Naive thymus-derived CD8-positive, alpha-beta T cell (primary cell): ENCODE results near the gene SBF2. TPM values are rescaled to one million over a fixed set of nuclear protein-coding genes. Genes with fewer than 3 reads are reported as not detected.

ENCODE experiments used
- ATAC-seq, 2 donors: fragments of 150-1000 bp; cut with Tn5 transposase in 1 of 2; sonication (Bioruptor Pico), chemical (Tn5 transposase) in 1 of 2; 1 replicate in 1 of 2; 2 replicates in 1 of 2; pipeline ENCODE4 v1.10.0; 2021; ENCODE audit warnings: mild to moderate bottlenecking in 2 of 2, moderate library complexity in 2 of 2
- POLR2A ChIA-PET: fragments of 350-600 bp; sonication (Branson Sonifier 250); formaldehyde crosslinking; loops from one replicate; lab custom pipeline; 2021; ENCODE audit warnings: antibody characterized with exemption; lab: Charles Lee
- DNase-seq, 10 donors: peaks; one replicate each; pipeline versions ENCODE4 v3.0.0 to v3.0.0-alpha.2; 2020 to 2022
- H3K27ac Mint-ChIP-seq, 10 donors: one replicate each; pipeline ENCODE4 v1.8.0; 2020 to 2022; ENCODE audit warnings: mild to moderate bottlenecking in 10 of 10, mixed read lengths in 10 of 10, moderate library complexity in 4 of 10, inconsistent platforms in 1 of 10
- H3K27me3 Mint-ChIP-seq, 5 donors: one replicate each; pipeline ENCODE4 v1.8.0; 2021 to 2022; ENCODE audit warnings: mixed read lengths in 5 of 5
- H3K36me3 Mint-ChIP-seq, 3 donors: one replicate each; pipeline ENCODE4 v1.8.0; 2020 to 2022; ENCODE audit warnings: mixed read lengths in 3 of 3, mild to moderate bottlenecking in 2 of 3, inconsistent platforms in 1 of 3
- H3K4me1 Mint-ChIP-seq, 4 donors: one replicate each; pipeline ENCODE4 v1.8.0; 2021 to 2022; ENCODE audit warnings: mixed read lengths in 4 of 4
- H3K4me3 Mint-ChIP-seq, 10 donors: one replicate each; pipeline ENCODE4 v1.8.0; 2020 to 2022; ENCODE audit warnings: mild to moderate bottlenecking in 10 of 10, mixed read lengths in 10 of 10, moderate library complexity in 6 of 10, inconsistent platforms in 1 of 10
- H3K9me3 Mint-ChIP-seq, 9 donors: one replicate each; pipeline ENCODE4 v1.8.0; 2020 to 2022; ENCODE audit warnings: mixed read lengths in 9 of 9, mild to moderate bottlenecking in 3 of 9, inconsistent platforms in 1 of 9, moderate library complexity in 1 of 9
- polyA plus RNA-seq, 3 donors: library from polyadenylated mRNA; unstranded; fragments of 300-500 nt; fragmentation: Illumina TruSeq; gene quantifications; one replicate each; pipeline ENCODE4 v1.2.3, GENCODE V29; 2021
- total RNA-seq, 8 experiments: library from RNA in 2 of 8; stranded (reverse) in 2 of 8; gene quantifications; one replicate each; pipeline ENCODE4 v1.2.3 and lab custom pipeline; 2021 to 2026

Gene SBF2
- total and polyA plus RNA-seq, 5 experiments from 2014 or later, result 2.0 to 14.6 (median 4.9) TPM

DNA sequence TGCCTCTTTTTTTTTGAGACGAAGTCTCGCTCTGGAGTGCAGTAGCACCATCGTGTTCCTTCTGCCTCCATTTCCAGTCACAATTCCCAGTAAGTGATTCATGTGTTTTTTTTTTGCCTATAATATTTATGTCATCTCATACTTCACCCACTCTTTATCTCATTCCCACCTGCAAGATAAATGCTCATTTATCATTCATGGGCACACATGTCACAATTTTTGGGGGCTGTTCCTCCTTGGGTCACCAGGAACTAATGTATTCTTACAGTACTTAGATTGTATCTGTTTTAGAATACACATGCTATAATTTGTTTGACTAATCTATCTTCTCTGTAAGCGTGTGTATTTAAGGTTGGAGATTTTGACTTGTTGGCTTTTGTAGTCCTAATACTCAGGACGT is 407.4 kb downstream of the SBF2 start:
- Mint-ChIP-seq H3K9me3 (no peaks in the 10 kb centered on the region), H3K4me3 (no peak overlapping the region), H3K27ac (no peak overlapping the region), H3K27me3 (no peaks in the 10 kb centered on the region), H3K36me3 (peaks cover 0 to 4% (median 2%) of the 10 kb centered on the region in 3 donors), H3K4me1 (no peaks in the 10 kb centered on the region)
- ATAC-seq, result no peak
- DNase-seq, result no peak
- POLR2A ChIA-PET, result no interaction called here

DNA sequence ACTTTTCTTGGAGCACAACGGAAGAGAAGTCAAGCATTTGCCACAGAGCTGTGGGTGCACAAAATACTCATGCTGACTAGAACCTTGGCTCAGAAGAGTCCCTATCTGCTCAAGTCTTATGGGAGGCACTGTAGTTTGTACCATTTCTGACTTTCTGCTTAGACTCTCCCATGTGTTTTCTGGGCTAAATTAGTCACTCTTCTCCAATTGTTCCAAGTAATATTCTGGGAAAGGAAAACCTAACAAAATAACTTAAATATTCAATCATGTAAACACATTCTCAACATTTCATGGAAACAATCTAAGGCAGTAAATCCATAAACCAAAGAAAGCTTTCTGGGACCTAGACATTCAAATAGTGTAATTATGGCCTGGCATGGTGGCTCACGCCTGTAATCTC is 409.4 kb downstream of the SBF2 start:
- Mint-ChIP-seq H3K27ac (no peak overlapping the region), H3K4me1 (no peaks in the 10 kb centered on the region), H3K4me3 (no peak overlapping the region), H3K9me3 (no peaks in the 10 kb centered on the region), H3K36me3 (peaks cover 0 to 4% (median 0%) of the 10 kb centered on the region in 3 donors), H3K27me3 (no peaks in the 10 kb centered on the region)
- DNase-seq (no peak), ATAC-seq (no peak)
- POLR2A ChIA-PET, result no interaction called here

DNA sequence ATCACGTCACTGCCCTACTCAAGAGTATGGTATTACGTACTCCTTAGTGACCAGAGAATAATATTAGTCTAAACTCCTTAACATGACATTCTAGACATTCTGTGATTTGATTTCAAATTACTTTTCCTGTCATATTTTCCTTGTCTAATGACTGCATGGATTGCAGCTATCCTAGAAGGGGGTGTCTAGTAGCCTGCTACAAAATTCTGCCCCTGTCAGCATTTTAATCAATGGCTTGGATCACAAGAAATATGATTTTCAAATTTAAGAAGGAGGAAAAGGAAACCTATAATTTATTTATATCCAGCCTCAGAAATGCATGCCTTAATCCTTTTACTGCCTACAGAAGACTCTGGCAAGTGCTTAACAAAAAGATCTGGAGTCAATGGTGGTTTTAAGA is 413.4 kb downstream of the SBF2 start:
- H3K4me3 Mint-ChIP-seq, result no peak overlapping the region
- no peaks in the 10 kb centered on the region for H3K4me1 Mint-ChIP-seq
- H3K27ac Mint-ChIP-seq, result no peak overlapping the region
- DNase-seq, result no peak
- H3K27me3 Mint-ChIP-seq, result no peaks in the 10 kb centered on the region
- peaks cover 0 to 5% (median 0%) of the 10 kb centered on the region in 9 donors for H3K9me3 Mint-ChIP-seq
- POLR2A ChIA-PET, result no interaction called here
- ATAC-seq, result no peak
- H3K36me3 Mint-ChIP-seq, result peaks cover 0 to 17% (median 8%) of the 10 kb centered on the region in 3 donors

DNA sequence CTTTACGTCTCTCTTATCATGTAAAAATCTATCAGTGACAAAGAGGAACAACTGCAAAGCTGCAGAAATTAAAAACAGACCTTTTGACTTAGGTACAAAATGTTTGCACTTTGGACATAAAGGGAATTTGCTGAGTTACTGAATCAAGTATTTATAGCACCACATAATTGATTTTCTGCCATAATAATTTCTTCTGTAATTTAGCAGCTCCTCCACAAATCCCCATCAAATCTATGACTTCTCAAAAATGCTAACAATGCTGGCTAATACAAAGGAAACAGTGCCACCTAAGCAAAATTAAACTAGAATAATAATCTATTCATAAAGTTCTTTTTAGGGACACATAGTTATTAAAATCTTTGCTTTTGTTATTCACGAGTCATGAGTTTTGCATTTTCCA is 415.1 kb downstream of the SBF2 start:
- Mint-ChIP-seq H3K27me3 (no peaks in the 10 kb centered on the region), H3K9me3 (peaks cover 0 to 5% (median 0%) of the 10 kb centered on the region in 9 donors), H3K36me3 (peaks cover 0 to 17% (median 8%) of the 10 kb centered on the region in 3 donors), H3K4me3 (no peak overlapping the region), H3K4me1 (no peaks in the 10 kb centered on the region), H3K27ac (peak overlapping the region in 1 of 10 donors; percentile 21)
- POLR2A ChIA-PET, result no interaction called here
- ATAC-seq, result no peak
- DNase-seq, result no peak

DNA sequence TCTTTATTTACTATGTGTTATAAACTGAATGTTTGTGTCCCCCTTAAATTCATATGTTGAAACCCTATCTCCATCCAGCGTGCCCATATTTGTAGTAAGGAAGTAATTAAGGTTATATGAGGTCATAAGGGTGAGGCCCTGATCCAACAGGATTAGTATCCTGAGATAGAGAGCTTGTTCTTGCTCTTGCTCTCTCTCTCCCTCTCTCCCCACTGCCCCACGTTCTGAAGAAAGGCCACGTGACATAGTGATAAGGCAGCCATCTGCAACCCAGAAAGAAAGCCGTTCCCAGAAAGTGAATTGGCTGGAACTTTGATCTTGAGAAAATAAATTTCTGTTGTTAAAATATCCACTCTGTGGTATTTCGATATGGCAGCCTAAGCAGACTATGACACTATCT is 417.7 kb downstream of the SBF2 start:
- Mint-ChIP-seq H3K9me3 (peaks cover 0 to 16% (median 0%) of the 10 kb centered on the region in 9 donors), H3K4me1 (no peaks in the 10 kb centered on the region), H3K36me3 (peaks cover 9 to 30% (median 10%) of the 10 kb centered on the region in 3 donors), H3K27me3 (no peaks in the 10 kb centered on the region), H3K27ac (peak overlapping the region in 1 of 10 donors; percentile 12), H3K4me3 (no peak overlapping the region)
- ATAC-seq, result no peak
- no peak for DNase-seq
- POLR2A ChIA-PET, result no interaction called here

DNA sequence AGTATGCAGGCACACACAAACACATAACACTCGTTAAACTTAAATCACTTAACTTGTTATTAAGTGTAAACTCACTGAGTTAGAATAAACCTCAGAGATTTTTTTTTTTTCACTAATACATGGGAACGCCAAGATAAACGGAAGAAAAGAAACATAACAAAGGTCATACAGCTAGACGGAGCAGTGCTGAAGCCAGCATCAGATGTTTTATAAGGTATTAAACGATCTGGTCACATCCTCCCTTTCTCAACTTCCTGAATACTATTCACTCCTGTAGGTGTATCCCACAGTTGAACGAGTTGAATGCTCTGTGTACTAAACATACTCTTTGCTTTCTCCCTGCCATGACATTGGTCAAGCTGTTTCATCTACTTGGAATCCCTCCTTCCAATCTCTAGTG is 418.2 kb downstream of the SBF2 start:
- POLR2A ChIA-PET, result no interaction called here
- no peak for ATAC-seq

DNA sequence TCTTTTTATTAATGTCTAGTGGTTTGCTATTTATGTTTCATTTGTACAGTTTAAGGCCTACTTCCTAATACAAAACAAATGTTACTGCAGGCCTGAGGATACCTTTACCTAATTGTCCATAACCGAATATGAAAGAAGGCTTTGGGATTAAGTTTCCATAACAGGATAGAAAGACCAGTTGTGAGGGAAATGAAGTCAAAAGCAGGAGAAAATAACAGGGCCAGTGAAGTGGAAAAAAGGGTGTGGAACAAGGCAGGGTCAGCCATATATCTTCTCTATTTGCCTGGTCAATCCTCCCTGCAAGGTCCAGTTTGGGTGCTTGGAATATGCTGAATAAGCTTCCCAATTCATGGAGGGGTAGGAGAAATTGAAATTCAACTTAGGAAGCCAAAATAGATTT is 418.6 kb downstream of the SBF2 start:
- Mint-ChIP-seq H3K4me3 (no peak overlapping the region), H3K27me3 (no peaks in the 10 kb centered on the region), H3K9me3 (peaks cover 0 to 16% (median 3%) of the 10 kb centered on the region in 9 donors), H3K4me1 (no peaks in the 10 kb centered on the region), H3K27ac (peak overlapping the region in 1 of 10 donors; percentile 4), H3K36me3 (peaks cover 13 to 38% (median 13%) of the 10 kb centered on the region in 3 donors)
- no peak for DNase-seq
- no peak for ATAC-seq
- POLR2A ChIA-PET, result no interaction called here

More for the DNA sequence above, 418.2 kb downstream of the SBF2 start:
- H3K27ac Mint-ChIP-seq, result peak overlapping the region in 1 of 10 donors; percentile 4
- peaks cover 0 to 16% (median 3%) of the 10 kb centered on the region in 9 donors for H3K9me3 Mint-ChIP-seq
- no peaks in the 10 kb centered on the region for H3K27me3 Mint-ChIP-seq
- no peak for DNase-seq
- H3K36me3 Mint-ChIP-seq, result peaks cover 10 to 34% (median 13%) of the 10 kb centered on the region in 3 donors
- no peak overlapping the region for H3K4me3 Mint-ChIP-seq
- no peaks in the 10 kb centered on the region for H3K4me1 Mint-ChIP-seq

DNA sequence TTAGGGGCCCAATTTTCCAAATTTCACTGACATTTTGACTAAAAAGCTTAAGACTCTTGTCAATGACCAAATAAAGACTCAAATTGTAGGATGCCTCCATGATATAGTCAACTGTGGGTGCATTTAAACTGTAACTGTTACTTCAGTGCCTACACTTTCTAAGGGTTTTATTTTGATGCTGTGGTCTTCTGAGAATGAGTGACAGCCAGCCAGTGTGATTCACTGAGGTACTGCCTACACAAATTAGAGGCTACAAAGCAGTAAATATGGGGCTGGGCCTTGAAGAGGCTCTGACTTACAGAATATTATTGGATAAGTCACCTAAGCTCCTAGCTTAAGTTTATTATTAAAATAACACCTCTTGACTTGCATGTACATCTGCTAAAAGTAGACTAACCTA is 419.6 kb downstream of the SBF2 start:
- POLR2A ChIA-PET, result no interaction called here
- Mint-ChIP-seq H3K9me3 (peaks cover 0 to 16% (median 5%) of the 10 kb centered on the region in 9 donors), H3K4me3 (no peak overlapping the region), H3K27me3 (no peaks in the 10 kb centered on the region), H3K4me1 (no peaks in the 10 kb centered on the region), H3K36me3 (peaks cover 13 to 36% (median 17%) of the 10 kb centered on the region in 3 donors), H3K27ac (no peak overlapping the region)
- DNase-seq (no peak), ATAC-seq (no peak)

DNA sequence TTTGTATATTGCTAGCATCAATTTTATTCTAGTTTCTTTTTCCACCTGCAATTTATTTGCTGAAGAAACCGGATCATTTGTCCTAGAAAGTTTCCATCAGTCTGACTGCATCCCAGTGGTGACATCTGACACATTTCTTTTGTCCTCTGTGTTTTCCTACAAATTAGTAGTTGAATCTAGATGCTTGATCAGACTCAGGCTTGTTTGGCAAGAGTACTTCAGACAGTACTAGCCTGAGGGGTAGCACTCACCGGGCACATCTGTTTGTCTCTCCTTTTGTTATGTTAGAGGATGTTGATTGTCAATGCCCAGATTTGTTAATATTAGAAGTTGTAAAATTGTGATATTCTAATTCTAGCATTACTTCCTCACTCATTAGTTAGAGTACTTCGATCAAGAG is 425.4 kb downstream of the SBF2 start:
- Mint-ChIP-seq H3K27ac (no peak overlapping the region), H3K36me3 (peaks cover 9 to 28% (median 18%) of the 10 kb centered on the region in 3 donors), H3K9me3 (peaks cover 0 to 16% (median 6%) of the 10 kb centered on the region in 9 donors), H3K4me1 (no peaks in the 10 kb centered on the region), H3K27me3 (no peaks in the 10 kb centered on the region), H3K4me3 (no peak overlapping the region)
- no peak for DNase-seq
- no peak for ATAC-seq
- POLR2A ChIA-PET, result no interaction called here

DNA sequence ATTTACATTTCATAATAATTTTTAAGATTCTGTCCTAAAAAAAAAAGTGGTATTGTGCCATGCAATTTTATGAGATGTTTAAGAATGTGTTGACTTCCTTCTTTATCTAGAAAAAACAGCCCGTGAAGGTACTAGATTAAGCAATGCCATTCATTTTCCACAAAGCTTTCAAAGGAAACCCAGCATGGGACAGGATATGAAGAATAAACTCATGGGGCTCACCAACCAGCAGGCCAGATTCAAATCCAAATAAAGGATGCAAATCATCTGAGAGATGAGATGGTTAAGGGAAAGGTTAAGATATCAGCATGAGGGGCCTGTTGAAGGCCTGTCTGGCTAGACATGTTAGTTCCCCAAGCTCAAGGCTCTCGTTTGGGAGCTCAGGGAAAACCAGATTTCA is 431.0 kb downstream of the SBF2 start:
- no peak for DNase-seq
- POLR2A ChIA-PET, result no interaction called here
- H3K36me3 Mint-ChIP-seq, result peaks cover 0 to 5% (median 2%) of the 10 kb centered on the region in 3 donors
- ATAC-seq, result no peak
- H3K9me3 Mint-ChIP-seq, result peaks cover 0 to 3% (median 0%) of the 10 kb centered on the region in 9 donors
- H3K4me3 Mint-ChIP-seq, result no peak overlapping the region
- H3K27me3 Mint-ChIP-seq, result no peaks in the 10 kb centered on the region
- no peak overlapping the region for H3K27ac Mint-ChIP-seq
- peaks cover 9 to 24% (median 20%) of the 10 kb centered on the region in 4 donors for H3K4me1 Mint-ChIP-seq

DNA sequence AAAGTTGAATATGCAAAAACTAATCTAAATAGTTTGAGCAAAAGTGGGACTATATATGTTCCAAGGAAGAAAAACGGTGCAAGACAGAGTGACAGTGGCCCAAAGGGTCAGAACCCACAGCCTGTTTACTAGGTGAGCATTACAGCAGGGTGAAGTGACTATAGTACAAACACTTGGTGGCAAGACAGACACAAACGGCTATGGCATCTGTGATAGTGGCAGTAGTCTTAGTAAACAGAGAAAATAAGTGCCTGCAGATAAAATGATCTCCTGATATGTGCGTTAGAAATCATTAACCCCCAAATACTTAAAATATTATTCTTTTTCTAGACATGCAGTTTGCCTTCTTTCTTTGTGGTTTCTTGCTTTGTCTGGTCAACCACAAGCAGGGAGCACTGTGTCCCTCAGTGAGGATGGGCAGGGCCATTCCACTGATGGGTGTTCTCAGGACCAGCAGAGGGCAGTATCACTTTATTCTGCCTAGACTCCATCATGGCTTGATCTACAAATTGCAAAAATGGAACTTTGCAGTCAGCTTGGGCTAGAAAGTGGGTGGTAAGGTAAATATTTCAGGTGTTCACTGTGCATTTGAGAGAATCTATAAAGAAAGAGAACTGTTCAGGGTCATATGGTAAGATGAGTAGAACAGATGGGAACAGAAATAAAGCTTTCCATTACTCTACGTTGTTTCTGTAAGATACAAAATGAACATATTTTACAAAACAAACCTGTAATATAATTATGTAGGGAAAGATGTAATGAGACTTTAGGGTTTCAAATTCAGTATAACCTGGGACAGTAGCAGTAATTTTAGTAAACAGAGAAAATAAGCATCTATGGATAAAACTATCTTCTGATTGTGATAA is 431.9 kb downstream of the SBF2 start:
- H3K4me3 Mint-ChIP-seq, result no peak overlapping the region
- peak; percentile 3 to 65 (median 20) for DNase-seq
- H3K27me3 Mint-ChIP-seq, result no peaks in the 10 kb centered on the region
- H3K36me3 Mint-ChIP-seq, result no peaks in the 10 kb centered on the region
- POLR2A ChIA-PET, result no interaction called here
- ATAC-seq, result peak; percentile 52 to 71
- peaks cover 9 to 27% (median 21%) of the 10 kb centered on the region in 4 donors for H3K4me1 Mint-ChIP-seq
- H3K9me3 Mint-ChIP-seq, result no peaks in the 10 kb centered on the region
- no peak overlapping the region for H3K27ac Mint-ChIP-seq

DNA sequence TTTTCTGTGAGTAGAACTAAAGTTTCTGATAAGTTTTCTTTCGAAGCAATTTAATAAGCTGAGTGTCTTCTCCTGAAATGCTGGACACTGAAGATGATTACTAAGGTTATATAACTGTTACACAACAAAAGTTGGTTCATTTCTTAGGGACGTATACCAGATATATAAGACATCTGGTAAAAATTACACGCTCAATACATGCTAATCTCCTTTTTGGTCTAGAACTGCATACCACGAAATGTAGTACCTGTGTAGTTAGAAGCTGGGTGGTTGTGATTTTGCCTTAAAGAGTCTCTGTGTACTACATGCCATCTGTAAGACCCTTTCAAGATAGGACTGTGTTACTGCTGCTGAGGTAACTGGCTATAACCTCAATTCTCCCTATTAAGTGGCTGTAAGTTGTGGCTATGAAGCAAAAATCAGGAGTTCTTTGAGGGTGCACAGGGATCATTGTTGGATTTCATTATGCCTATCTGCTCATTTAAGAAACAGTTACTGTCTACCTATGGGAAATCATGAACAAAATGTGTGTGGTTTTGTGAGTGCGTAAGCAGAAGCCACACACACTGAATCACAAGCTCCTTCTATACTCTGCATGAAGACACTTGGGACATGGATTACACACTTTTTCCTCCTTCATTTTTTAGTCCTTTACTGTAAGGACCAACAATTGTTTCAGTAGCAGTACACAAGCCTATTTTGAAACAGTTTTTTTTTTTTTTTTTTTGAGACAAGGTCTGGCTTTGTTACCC is 434.3 kb downstream of the SBF2 start:
- H3K27ac Mint-ChIP-seq, result peak overlapping the region in 4 of 10 donors; percentile 35 to 80 (median 64)
- peaks cover 9 to 27% (median 21%) of the 10 kb centered on the region in 4 donors for H3K4me1 Mint-ChIP-seq
- POLR2A ChIA-PET, result no interaction called here
- ATAC-seq (peak; percentile 46 to 70), DNase-seq (peak in 1 of 10 donors; percentile 1)
- H3K36me3 Mint-ChIP-seq, result no peaks in the 10 kb centered on the region
- H3K27me3 Mint-ChIP-seq, result no peaks in the 10 kb centered on the region
- H3K4me3 Mint-ChIP-seq, result peak overlapping the region in 5 of 10 donors; percentile 1 to 55 (median 11)
- H3K9me3 Mint-ChIP-seq, result no peaks in the 10 kb centered on the region

DNA sequence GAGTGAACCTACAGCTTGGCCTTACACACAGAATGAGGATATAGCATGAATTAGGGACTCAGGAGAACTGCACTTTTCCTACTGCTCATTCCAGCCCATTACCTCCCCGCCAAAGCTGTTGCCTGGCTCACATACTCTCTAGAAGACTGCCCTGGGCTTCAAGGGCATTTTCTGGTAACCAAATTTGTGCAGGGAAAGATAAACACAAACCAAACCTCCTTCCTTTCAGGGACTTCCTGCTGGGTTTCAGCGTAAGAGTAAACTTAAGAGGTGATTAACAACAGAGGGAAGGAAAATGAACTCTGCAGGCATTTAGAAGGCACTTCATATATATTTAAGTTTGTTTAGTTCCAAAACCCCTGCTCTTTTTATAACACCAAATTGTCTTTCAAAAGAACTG is 435.2 kb downstream of the SBF2 start:
- Mint-ChIP-seq H3K27me3 (no peaks in the 10 kb centered on the region), H3K9me3 (no peaks in the 10 kb centered on the region), H3K4me1 (peaks cover 9 to 27% (median 21%) of the 10 kb centered on the region in 4 donors), H3K36me3 (no peaks in the 10 kb centered on the region), H3K4me3 (peak overlapping the region in 6 of 10 donors; percentile 28 to 65 (median 36)), H3K27ac (peak overlapping the region in 6 of 10 donors; percentile 0 to 79 (median 52))
- DNase-seq (peak in 2 of 10 donors; percentile 5), ATAC-seq (peak in 1 of 2 donors; percentile 30)
- POLR2A ChIA-PET, result no interaction called here
